Astrocyte (in vitro differentiated cells and primary cell): ENCODE results near the gene LHFPL3. TPM values are rescaled to one million over a fixed set of nuclear protein-coding genes. Genes with fewer than 3 reads are reported as not detected.

Experiments
- DNase-seq: peaks from one replicate; pipeline ENCODE4 v3.0.0-alpha.2; 2010; ENCODE audit warnings: low read depth
- FAIRE-seq: peaks from 2 replicates; lab custom pipeline; 2011; peaks lifted over from hg19 to GRCh38; lab: Jason Lieb, UNC
- H2AFZ ChIP-seq: 2 replicates; pipeline ENCODE4 v1.6.0; 2012; ENCODE audit warnings: low read depth, low read length, inconsistent platforms
- H3K27ac ChIP-seq: 2 replicates; pipeline ENCODE4 v1.5.1; 2011; ENCODE audit warnings: low read depth, low read length, inconsistent platforms
- H3K27me3 ChIP-seq: 2 replicates; pipeline ENCODE4 v1.6.0; 2011; ENCODE audit warnings: low read length, inconsistent platforms; ENCODE audit not compliant: insufficient read depth
- H3K36me3 ChIP-seq: 2 replicates; pipeline ENCODE4 v1.5.1; 2011; ENCODE audit warnings: low read length, inconsistent platforms; ENCODE audit not compliant: insufficient read depth
- H3K4me1 ChIP-seq: 2 replicates; pipeline ENCODE4 v1.5.1; 2011; ENCODE audit warnings: low read length, inconsistent platforms; ENCODE audit not compliant: insufficient read depth
- H3K4me2 ChIP-seq: 2 replicates; pipeline ENCODE4 v1.6.0; 2012; ENCODE audit warnings: low read length, inconsistent platforms
- H3K4me3 ChIP-seq: 2 replicates; pipeline ENCODE4 v1.5.1; 2011; ENCODE audit warnings: low read depth, mild to moderate bottlenecking, low read length, inconsistent platforms; ENCODE audit not compliant: insufficient read depth
- H3K79me2 ChIP-seq: 2 replicates; pipeline ENCODE4 v1.6.0; 2012; ENCODE audit warnings: mild to moderate bottlenecking, low read length, inconsistent platforms; ENCODE audit not compliant: insufficient read depth
- H3K9ac ChIP-seq: 2 replicates; pipeline ENCODE4 v1.6.0; 2012; ENCODE audit warnings: mild to moderate bottlenecking, low read length, inconsistent platforms
- H3K9me3 ChIP-seq: 2 replicates; pipeline ENCODE4 v1.5.1; 2012; ENCODE audit warnings: low read depth, mild to moderate bottlenecking, low read length, inconsistent platforms; ENCODE audit not compliant: insufficient read depth
- H4K20me1 ChIP-seq: 2 replicates; pipeline ENCODE4 v1.6.0; 2012; ENCODE audit warnings: low read length, inconsistent platforms; ENCODE audit not compliant: insufficient read depth
- H3K27ac Mint-ChIP-seq: one replicate; pipeline ENCODE4 v1.8.0; 2021; ENCODE audit warnings: mild to moderate bottlenecking, mixed read lengths; ENCODE audit not compliant: unreplicated experiment
- H3K27me3 Mint-ChIP-seq: one replicate; pipeline ENCODE4 v1.8.0; 2021; ENCODE audit warnings: low read depth, mixed read lengths; ENCODE audit not compliant: unreplicated experiment
- H3K36me3 Mint-ChIP-seq: one replicate; pipeline ENCODE4 v1.8.0; 2021; ENCODE audit warnings: low read depth, mixed read lengths; ENCODE audit not compliant: unreplicated experiment
- H3K4me1 Mint-ChIP-seq: one replicate; pipeline ENCODE4 v1.8.0; 2021; ENCODE audit warnings: low read depth, mixed read lengths; ENCODE audit not compliant: unreplicated experiment
- H3K4me3 Mint-ChIP-seq: one replicate; pipeline ENCODE4 v1.8.0; 2021; ENCODE audit warnings: mild to moderate bottlenecking, moderate library complexity, mixed read lengths; ENCODE audit not compliant: unreplicated experiment
- H3K9me3 Mint-ChIP-seq: one replicate; pipeline ENCODE4 v1.8.0; 2021; ENCODE audit warnings: mild to moderate bottlenecking, mixed read lengths; ENCODE audit not compliant: unreplicated experiment
- EZH2 ChIP-seq: IDR thresholded peaks from 2 replicates; pipeline ENCODE4 v1.6.1; 2012; ENCODE audit warnings: mild to moderate bottlenecking, low read length, inconsistent platforms; ENCODE audit not compliant: insufficient read depth
- total RNA-seq: library from RNA; stranded (reverse); gene quantifications from 2 replicates; pipeline ENCODE4 v1.2.1, GENCODE V29; 2021
- TF ChIP-seq, protein P1 (sequence below): IDR thresholded peaks from 2 replicates; pipeline ENCODE4 v1.5.1; 2011; ENCODE audit warnings: low read depth, mild to moderate bottlenecking, inconsistent platforms, low read length, moderate library complexity; ENCODE audit not compliant: insufficient read depth

Gene LHFPL3
- total RNA-seq, 1 donor from 2014 or later = not detected

- no peaks in the 10 kb centered on the region for H3K4me1 ChIP-seq
- H3K9me3 ChIP-seq = no peaks in the 10 kb centered on the region
- Mint-ChIP-seq H3K9me3 (no peaks in the 10 kb centered on the region), H3K27ac (no peak overlapping the region), H3K4me1 (no peaks in the 10 kb centered on the region), H3K4me3 (no peak overlapping the region), H3K27me3 (peaks cover 6% of the 10 kb centered on the region), H3K36me3 (no peaks in the 10 kb centered on the region)
- no peaks in the 10 kb centered on the region for H3K79me2 ChIP-seq
- H3K27me3 ChIP-seq = no peaks in the 10 kb centered on the region
- H3K36me3 ChIP-seq = no peaks in the 10 kb centered on the region
- TF ChIP-seq EZH2 = no peak
- TF ChIP-seq, protein P1, sequence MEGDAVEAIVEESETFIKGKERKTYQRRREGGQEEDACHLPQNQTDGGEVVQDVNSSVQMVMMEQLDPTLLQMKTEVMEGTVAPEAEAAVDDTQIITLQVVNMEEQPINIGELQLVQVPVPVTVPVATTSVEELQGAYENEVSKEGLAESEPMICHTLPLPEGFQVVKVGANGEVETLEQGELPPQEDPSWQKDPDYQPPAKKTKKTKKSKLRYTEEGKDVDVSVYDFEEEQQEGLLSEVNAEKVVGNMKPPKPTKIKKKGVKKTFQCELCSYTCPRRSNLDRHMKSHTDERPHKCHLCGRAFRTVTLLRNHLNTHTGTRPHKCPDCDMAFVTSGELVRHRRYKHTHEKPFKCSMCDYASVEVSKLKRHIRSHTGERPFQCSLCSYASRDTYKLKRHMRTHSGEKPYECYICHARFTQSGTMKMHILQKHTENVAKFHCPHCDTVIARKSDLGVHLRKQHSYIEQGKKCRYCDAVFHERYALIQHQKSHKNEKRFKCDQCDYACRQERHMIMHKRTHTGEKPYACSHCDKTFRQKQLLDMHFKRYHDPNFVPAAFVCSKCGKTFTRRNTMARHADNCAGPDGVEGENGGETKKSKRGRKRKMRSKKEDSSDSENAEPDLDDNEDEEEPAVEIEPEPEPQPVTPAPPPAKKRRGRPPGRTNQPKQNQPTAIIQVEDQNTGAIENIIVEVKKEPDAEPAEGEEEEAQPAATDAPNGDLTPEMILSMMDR = no peak
- FAIRE-seq (no peak), DNase-seq (no peak)
- H3K9ac ChIP-seq = no peak overlapping the region
- no peaks in the 10 kb centered on the region for H4K20me1 ChIP-seq
- no peak overlapping the region for H3K4me2 ChIP-seq
- H3K4me3 ChIP-seq = no peak overlapping the region
- H2AFZ ChIP-seq = no peak overlapping the region
- H3K27ac ChIP-seq = no peak overlapping the region
Measured at GRCh38 chr7:104434129-104434528, 105.7 kb downstream of the LHFPL3 start.

DNA sequence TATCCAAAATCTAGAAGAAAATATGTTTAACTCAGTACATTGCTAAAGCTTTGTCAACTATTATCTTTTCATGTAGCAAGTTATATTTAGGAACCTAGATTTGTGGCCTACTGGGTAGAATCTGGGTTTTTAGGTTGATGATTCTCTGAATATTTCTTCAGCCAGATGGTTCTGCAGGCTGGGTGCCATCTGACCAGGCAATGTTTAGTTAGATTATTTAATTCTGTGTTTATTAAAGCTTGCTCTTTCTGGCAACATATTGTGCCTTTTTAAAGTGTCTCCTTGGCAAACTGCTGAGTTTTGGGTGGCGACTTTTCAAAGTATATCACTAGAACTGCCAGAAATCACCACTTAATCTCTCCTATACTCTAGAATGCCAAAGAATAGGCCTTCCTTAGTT, 114.1 kb downstream of the LHFPL3 start:
- no peak for FAIRE-seq
- H3K27ac Mint-ChIP-seq = no peak overlapping the region

GRCh38 chr7:104444017-104444416, 115.6 kb downstream of the LHFPL3 start:
- H3K9me3 Mint-ChIP-seq = no peaks in the 10 kb centered on the region
- no peak overlapping the region for H2AFZ ChIP-seq
- no peaks in the 10 kb centered on the region for H3K27me3 ChIP-seq
- TF ChIP-seq, protein P1 = no peak
- TF ChIP-seq EZH2 = no peak
- no peaks in the 10 kb centered on the region for H3K4me1 ChIP-seq
- H3K4me3 ChIP-seq = no peak overlapping the region
- no peak overlapping the region for H3K9ac ChIP-seq
- no peak overlapping the region for H3K4me3 Mint-ChIP-seq
- DNase-seq = no peak
- FAIRE-seq = no peak
- H3K36me3 ChIP-seq = no peaks in the 10 kb centered on the region
- H3K27ac Mint-ChIP-seq = no peak overlapping the region
- H3K27me3 Mint-ChIP-seq = no peaks in the 10 kb centered on the region
- H3K9me3 ChIP-seq = peaks cover 2% of the 10 kb centered on the region
- no peak overlapping the region for H3K4me2 ChIP-seq
- no peaks in the 10 kb centered on the region for H4K20me1 ChIP-seq
- H3K36me3 Mint-ChIP-seq = no peaks in the 10 kb centered on the region
- peaks cover 16% of the 10 kb centered on the region for H3K4me1 Mint-ChIP-seq
- H3K27ac ChIP-seq = no peak overlapping the region
- H3K79me2 ChIP-seq = no peaks in the 10 kb centered on the region

More for the DNA sequence above, 114.1 kb downstream of the LHFPL3 start:
- Histone ChIP-seq H3K4me1 (no peaks in the 10 kb centered on the region), H3K27me3 (no peaks in the 10 kb centered on the region), H4K20me1 (no peaks in the 10 kb centered on the region), H2AFZ (no peak overlapping the region), H3K9ac (no peak overlapping the region), H3K36me3 (no peaks in the 10 kb centered on the region), H3K4me3 (no peak overlapping the region), H3K9me3 (peaks cover 2% of the 10 kb centered on the region), H3K4me2 (no peak overlapping the region), H3K79me2 (no peaks in the 10 kb centered on the region), H3K27ac (no peak overlapping the region)
- no peaks in the 10 kb centered on the region for H3K36me3 Mint-ChIP-seq
- H3K4me1 Mint-ChIP-seq = peaks cover 12% of the 10 kb centered on the region
- no peak for TF ChIP-seq EZH2
- TF ChIP-seq, protein P1 = no peak
- H3K27me3 Mint-ChIP-seq = peaks cover 2% of the 10 kb centered on the region
- H3K4me3 Mint-ChIP-seq = no peak overlapping the region
- DNase-seq = no peak
- no peaks in the 10 kb centered on the region for H3K9me3 Mint-ChIP-seq
